ENCODE measurements around the gene SPARCL1.
"Not testable (repeated sequence)": the region's sequence is repeated elsewhere in the genome, so short reads cannot be mapped to it uniquely, and the experiment has no call there.

Gene SPARCL1

DNA sequence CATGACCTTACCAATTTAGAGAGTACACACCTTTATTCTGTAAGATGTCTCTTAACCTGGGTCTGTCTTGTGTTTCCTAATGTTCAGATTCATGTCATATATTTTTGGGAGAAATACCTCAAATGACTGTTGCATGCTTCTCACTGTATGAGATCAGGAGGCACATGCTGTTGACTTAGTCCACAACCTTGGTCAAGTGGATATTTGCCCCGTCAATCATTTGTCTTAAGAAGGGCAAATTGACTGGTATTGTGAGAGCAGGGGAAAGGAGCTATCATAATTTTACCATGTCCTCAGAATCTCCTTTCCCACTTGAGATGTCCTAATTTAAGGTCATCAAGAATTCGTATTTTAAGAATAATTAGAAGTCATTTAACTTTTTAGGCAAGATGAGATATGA lies 95.8 kb downstream of the SPARCL1 start:
- DNase-seq: no peak

DNA sequence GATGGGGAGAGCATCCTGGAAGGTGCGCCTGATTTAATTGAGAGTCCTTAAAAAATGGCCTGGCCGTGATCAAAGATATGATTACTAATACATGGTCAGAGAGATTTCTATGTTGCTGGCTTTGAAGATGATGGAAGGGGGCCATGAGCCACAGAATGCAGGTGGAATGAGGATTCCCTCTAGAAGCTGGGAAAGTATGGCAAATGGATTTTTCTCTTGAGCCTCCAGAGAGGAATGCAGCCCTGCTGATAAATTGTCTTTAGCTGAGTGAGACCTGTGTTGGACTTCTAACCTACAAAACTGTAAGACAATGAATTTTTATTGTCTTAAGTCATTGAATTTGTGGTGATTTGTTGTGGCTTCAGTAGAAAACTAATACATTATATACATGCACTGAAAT lies 99.1 kb downstream of the SPARCL1 start:
- no peak for DNase-seq

DNA sequence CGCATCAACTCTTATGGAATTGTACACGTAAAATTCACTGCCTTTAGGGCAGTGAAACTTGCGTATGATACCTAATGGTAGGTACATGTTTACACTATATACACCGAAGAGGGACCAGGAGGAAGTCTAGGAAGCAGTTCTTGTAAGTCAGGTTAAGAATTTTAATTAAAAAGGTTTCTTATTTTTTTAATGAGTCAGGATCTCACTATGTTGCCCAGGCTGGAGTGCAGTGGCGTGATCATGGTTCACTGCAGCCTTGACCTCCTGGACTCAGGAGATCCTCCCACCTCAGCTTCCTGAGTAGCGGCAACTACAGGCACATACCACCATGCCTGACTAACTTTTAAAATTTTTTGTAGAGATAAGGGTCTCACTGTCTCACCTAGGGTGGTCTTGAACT lies 100.2 kb downstream of the SPARCL1 start:
- DNase-seq: no peak

DNA sequence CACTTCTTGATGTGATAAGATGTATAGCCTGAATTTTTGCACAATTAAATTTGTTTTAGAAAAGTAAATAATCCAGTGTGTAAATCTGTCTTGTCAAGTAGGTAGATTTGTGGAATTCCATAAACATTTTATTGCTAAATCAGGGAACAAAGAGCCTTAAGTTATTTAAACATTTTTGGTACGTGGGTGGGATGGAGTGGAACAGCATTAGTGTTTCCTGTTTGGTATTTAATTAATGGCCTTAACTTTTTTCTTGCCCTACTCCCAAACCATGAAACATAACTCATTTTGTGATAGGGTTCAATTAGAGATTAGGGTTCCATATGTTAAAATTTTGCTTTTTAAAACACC lies 101.7 kb downstream of the SPARCL1 start:
- no peak for DNase-seq

DNA sequence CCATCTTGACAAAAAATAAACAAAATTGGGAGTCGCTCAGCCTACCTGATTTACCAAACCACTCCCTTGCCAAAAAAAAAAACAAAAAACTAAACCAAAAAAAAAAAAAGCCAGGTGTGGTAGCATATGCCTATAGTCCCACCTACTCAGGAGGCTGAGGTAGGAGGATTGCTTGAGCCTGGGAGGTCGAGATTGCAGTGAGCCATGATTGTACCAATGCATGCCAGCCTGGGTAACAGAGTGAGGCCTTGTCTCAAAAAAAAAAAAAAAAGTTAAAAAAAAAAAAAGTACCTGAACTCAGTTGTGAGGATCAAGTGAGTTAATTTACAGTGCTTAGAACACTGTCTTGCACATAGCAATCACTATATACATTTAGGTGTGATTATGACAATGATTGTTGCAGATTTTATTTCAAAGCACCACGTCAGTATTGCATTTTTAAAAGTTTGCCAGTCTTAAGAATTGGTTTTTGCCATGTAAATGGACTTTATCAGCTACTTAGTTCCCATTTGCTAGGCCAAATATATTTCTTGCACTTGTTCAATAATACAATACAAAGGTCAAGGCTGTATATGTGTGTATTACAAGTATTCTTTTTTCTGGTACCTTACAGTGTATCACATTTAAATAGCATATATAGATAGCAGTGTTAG lies 102.2 kb downstream of the SPARCL1 start:
- no peak for DNase-seq

DNA sequence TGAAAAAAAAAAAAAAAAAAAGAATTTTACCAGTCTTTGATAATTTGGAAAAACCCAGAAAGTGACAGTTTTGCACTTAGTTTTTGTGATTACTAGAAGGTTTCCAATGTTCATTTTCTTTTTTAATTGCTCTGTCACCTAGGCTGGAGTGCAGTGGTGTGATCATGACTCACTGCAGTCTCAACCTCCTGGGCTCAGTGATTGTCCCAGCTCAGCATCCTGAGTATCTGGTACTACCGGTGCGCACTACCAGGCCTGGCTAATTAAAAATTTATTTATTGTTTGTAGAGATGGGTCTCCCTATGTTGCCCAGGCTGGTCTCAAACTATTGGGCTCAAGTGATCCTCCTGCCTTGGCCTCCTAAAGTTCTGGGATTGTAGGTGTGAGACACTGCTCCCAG lies 103.5 kb downstream of the SPARCL1 start:
- no peak for DNase-seq

DNA sequence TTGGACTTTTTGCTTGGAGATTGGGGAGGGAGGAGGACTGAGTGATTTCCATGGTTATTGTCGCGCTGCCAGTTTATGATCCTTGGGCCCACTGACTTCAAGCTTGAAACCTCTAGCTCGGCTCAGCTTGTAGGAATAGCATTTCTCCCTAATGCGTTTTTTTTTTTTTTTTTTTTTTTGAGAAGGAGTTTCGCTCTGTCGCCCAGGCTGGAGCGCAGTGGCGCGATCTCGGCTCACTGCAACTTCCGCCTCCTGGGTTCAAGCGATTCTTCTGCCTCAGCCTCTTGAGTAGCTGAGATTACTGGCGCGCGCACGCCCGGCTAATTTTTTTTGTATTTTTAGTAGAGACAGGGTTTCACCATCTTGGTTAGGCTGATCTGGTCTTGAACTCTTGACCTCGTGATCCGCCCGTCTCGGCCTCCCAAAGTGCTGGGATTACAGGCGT lies 105.1 kb downstream of the SPARCL1 start:
- DNase-seq: not testable (repeated sequence)
